ENCODE results near the gene ZNF396. TPM values are rescaled to one million over a fixed set of nuclear protein-coding genes. Genes with fewer than 3 reads are reported as not detected.

ZNF396 gene
- total RNA-seq, 1 donor = 2.4 TPM

GRCh38 chr18:35415511-35416073 is 38.5 kb upstream of the ZNF396 start:
- no peak for TF ChIP-seq CTCF (IDR thresholded peaks at IDR 0.05; ENCODE audit: insufficient read depth, low read length)
- H3K4me3 ChIP-seq (ENCODE audit: low read depth, low read length) = no peak overlapping the region
- DNase-seq (ENCODE audit: low read depth) = peak; percentile 26

DNA sequence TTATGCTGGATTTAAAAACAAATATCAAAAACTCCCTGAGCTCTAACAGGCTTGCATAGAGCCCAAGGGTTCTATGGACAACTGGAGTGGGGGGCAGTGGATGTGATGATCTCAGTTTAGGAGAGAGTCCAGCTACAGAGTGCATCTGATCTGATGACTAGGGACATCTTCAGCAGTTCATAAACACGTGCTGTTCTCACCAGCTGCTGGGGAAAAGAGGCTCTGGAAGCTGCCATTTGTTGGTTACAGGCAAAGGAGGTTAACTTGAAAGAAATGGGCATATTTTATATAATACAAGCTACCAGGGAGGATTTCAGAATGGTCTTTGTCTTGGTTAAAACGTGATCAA is 36.0 kb upstream of the ZNF396 start:
- no peak for DNase-seq (ENCODE audit: low read depth)
- no peak overlapping the region for H3K4me3 ChIP-seq (ENCODE audit: low read depth, low read length)
- TF ChIP-seq CTCF (IDR thresholded peaks at IDR 0.05; ENCODE audit: insufficient read depth, low read length) = no peak

DNA sequence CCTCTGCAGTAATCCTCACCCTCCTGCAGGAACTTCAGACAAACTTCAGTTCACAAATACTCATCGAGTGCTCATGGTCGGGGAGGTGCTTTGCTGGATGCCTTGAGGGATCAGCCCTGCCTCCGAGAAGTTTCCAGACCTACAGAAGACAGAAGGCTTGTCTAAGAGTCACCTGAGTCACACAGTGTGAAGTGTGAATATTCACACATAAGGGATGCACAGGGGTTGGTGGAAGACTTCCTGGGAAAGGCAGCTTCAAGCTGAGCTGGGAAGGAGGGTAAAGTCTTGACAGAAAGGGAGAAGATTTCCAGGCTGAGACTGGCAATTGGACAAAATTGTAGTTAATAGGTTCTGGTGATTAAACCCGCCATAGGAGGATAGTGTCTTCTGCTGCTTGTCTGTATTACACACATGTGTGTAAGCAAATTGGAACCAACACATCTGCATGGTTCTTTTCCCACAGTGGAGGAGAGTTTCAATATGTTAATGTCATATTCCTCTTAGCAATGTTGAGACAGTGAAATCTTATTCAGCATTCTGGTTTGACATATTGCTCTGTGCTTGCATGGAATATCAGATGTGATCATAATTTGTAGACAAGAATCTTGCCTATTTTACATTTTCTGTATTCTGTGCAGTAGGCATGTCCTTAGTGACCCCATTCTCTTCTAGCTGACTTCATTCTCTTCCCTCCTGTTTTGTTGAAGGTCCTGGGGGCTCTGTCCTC is 34.7 kb upstream of the ZNF396 start:
- H3K4me3 ChIP-seq (ENCODE audit: low read depth, low read length) = no peak overlapping the region
- no peak for TF ChIP-seq CTCF (IDR thresholded peaks at IDR 0.05; ENCODE audit: insufficient read depth, low read length)
- no peak for DNase-seq (ENCODE audit: low read depth)

DNA sequence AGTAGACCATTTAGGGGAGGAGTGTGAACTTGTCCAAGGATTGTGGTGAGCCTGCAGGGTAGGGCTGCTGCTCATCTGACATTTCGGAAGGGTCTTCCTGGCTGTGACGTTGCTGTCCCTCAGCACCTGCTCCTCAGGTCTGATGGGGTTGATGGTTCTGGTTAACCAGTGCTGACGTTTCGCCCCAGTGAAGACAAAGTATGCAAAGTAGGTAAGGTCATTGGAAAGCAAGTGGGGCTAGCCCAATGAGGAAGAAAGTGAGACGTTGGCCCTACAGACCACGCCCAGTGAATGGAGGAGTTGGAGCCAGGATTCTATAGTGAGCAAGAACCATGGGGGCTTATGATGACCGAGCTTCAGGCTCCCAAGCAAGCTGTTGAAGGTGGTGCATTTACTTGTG is 33.4 kb upstream of the ZNF396 start:
- no peak overlapping the region for H3K4me3 ChIP-seq (ENCODE audit: low read depth, low read length)
- no peak for TF ChIP-seq CTCF (IDR thresholded peaks at IDR 0.05; ENCODE audit: insufficient read depth, low read length)
- no peak for DNase-seq (ENCODE audit: low read depth)

GRCh38 chr18:35409911-35410310 is 32.8 kb upstream of the ZNF396 start:
- DNase-seq (ENCODE audit: low read depth) = no peak
- H3K4me3 ChIP-seq (ENCODE audit: low read depth, low read length) = no peak overlapping the region
- no peak for TF ChIP-seq CTCF (IDR thresholded peaks at IDR 0.05; ENCODE audit: insufficient read depth, low read length)

- TF ChIP-seq CTCF (IDR thresholded peaks at IDR 0.05; ENCODE audit: insufficient read depth, low read length) = no peak
- no peak for DNase-seq (ENCODE audit: low read depth)
- H3K4me3 ChIP-seq (ENCODE audit: low read depth, low read length) = no peak overlapping the region
Measured at GRCh38 chr18:35408843-35409261, 31.7 kb upstream of the ZNF396 start.
